Neural crest cell (in vitro differentiated cells): ENCODE measurements around the gene SDSL. TPM values are rescaled to one million over a fixed set of nuclear protein-coding genes. Genes with fewer than 3 reads are reported as not detected.

Experiments
- DNase-seq: peaks from one replicate; pipeline ENCODE4 v3.0.0; 2021; ENCODE audit warnings: low read depth, mixed read lengths, low spot score
- H3K27ac Mint-ChIP-seq: one replicate; pipeline ENCODE4 v1.8.0; 2021; ENCODE audit warnings: mild to moderate bottlenecking, mixed read lengths; ENCODE audit not compliant: unreplicated experiment
- H3K27me3 Mint-ChIP-seq: 2 replicates; pipeline ENCODE4 v1.8.0; 2021; ENCODE audit warnings: low read depth, mild to moderate bottlenecking, mixed read lengths
- H3K36me3 Mint-ChIP-seq: 2 replicates; pipeline ENCODE4 v1.8.0; 2021; ENCODE audit warnings: low read depth, mild to moderate bottlenecking, mixed read lengths
- H3K4me1 Mint-ChIP-seq: 2 replicates; pipeline ENCODE4 v1.8.0; 2021; ENCODE audit warnings: mixed read lengths
- H3K4me3 Mint-ChIP-seq: one replicate; pipeline ENCODE4 v1.8.0; 2021; ENCODE audit warnings: mild to moderate bottlenecking, mixed read lengths
- H3K9me3 Mint-ChIP-seq: 2 replicates; pipeline ENCODE4 v1.8.0; 2021; ENCODE audit warnings: mixed read lengths
- CTCF ChIP-seq: fragments of 200-600 bp; sonication (generic); conservative IDR thresholded peaks from 2 replicates; pipeline ENCODE4 v1.5.0; 2021; ENCODE audit warnings: antibody characterized with exemption, mild to moderate bottlenecking
- total RNA-seq: library from RNA; stranded (reverse); gene quantifications from 2 replicates; pipeline ENCODE4 v1.2.1, GENCODE V29; 2021

Gene SDSL
- total RNA-seq, 1 donor from 2014 or later, result 1.5 TPM

DNA sequence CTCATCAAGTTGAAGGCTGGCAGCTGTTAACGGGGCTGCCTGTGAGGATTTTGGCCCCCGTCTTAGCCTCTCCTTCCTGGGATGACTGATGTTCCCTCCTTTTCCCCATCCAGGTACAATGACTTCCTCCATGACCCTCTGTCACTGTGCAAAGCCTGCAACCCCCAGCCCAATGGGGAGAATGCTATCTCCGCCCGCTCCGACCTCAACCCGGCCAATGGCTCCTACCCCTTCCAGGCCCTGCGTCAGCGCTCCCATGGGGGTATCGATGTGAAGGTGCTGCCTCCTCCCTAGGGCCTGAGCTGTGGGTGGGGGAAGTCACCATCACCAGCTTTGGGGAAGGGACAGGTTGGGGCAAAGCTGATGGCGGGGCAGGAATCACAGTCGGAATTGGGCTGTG is 34.5 kb upstream of the SDSL start:
- no peak overlapping the region for H3K4me3 Mint-ChIP-seq
- H3K27ac Mint-ChIP-seq, result no peak overlapping the region
- H3K9me3 Mint-ChIP-seq, result no peaks in the 10 kb centered on the region
- peaks cover 7% of the 10 kb centered on the region for H3K36me3 Mint-ChIP-seq
- DNase-seq, result no peak
- no peaks in the 10 kb centered on the region for H3K4me1 Mint-ChIP-seq
- TF ChIP-seq CTCF, result no peak
- no peaks in the 10 kb centered on the region for H3K27me3 Mint-ChIP-seq

DNA sequence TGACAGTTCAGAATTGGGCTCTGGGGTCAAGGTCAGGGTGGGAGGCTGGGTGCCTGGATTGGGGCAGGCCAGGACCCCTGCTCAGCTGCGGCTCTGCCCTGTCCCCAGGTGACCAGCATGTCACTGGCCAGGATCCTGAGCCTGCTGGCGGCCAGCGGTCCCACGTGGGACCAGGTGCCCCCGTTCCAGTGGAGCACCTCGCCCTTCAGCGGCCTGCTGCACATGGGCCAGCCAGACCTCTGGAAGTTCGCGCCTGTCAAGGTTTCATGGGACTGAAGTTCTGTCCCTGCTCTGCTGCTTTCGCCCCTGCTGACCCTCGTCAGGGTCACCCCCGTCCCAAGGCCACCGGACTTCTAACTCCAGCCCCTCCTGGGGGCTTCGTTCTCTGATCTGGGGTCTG is 33.8 kb upstream of the SDSL start:
- no peak for TF ChIP-seq CTCF
- no peaks in the 10 kb centered on the region for H3K4me1 Mint-ChIP-seq
- H3K27ac Mint-ChIP-seq, result no peak overlapping the region
- no peaks in the 10 kb centered on the region for H3K9me3 Mint-ChIP-seq
- H3K27me3 Mint-ChIP-seq, result no peaks in the 10 kb centered on the region
- H3K36me3 Mint-ChIP-seq, result peaks cover 7% of the 10 kb centered on the region
- DNase-seq, result no peak
- no peak overlapping the region for H3K4me3 Mint-ChIP-seq

- Mint-ChIP-seq H3K27me3 (no peaks in the 10 kb centered on the region), H3K27ac (no peak overlapping the region), H3K4me3 (no peak overlapping the region), H3K9me3 (no peaks in the 10 kb centered on the region), H3K36me3 (peaks cover 3% of the 10 kb centered on the region), H3K4me1 (no peaks in the 10 kb centered on the region)
- no peak for DNase-seq
- no peak for TF ChIP-seq CTCF
These were observed 31.8 kb upstream of the SDSL start for GRCh38 chr12:113390064-113391043.

- no peaks in the 10 kb centered on the region for H3K9me3 Mint-ChIP-seq
These were observed 31.0 kb upstream of the SDSL start for GRCh38 chr12:113391145-113391544.

GRCh38 chr12:113391650-113392337 is 30.4 kb upstream of the SDSL start:
- no peaks in the 10 kb centered on the region for H3K27me3 Mint-ChIP-seq
- no peak for TF ChIP-seq CTCF
- no peaks in the 10 kb centered on the region for H3K4me1 Mint-ChIP-seq
- DNase-seq, result no peak
- H3K9me3 Mint-ChIP-seq, result no peaks in the 10 kb centered on the region
- no peak overlapping the region for H3K4me3 Mint-ChIP-seq
- no peak overlapping the region for H3K27ac Mint-ChIP-seq
- H3K36me3 Mint-ChIP-seq, result peaks cover 3% of the 10 kb centered on the region

More at GRCh38 chr12:113391145-113391544, 31.0 kb upstream of the SDSL start:
- Mint-ChIP-seq H3K36me3 (peaks cover 3% of the 10 kb centered on the region), H3K27me3 (no peaks in the 10 kb centered on the region), H3K4me3 (no peak overlapping the region), H3K27ac (no peak overlapping the region), H3K4me1 (no peaks in the 10 kb centered on the region)
- TF ChIP-seq CTCF, result no peak
- DNase-seq, result no peak
